LNCAP (cell line): ENCODE measurements around the gene IL1B.

ENCODE experiments used
- CTCF ChIP-seq: fragments of 450-650 bp; IDR thresholded peaks from 2 replicates; pipeline ENCODE4 v1.5.1; 2017; ENCODE audit warnings: mild to moderate bottlenecking

Gene IL1B

DNA sequence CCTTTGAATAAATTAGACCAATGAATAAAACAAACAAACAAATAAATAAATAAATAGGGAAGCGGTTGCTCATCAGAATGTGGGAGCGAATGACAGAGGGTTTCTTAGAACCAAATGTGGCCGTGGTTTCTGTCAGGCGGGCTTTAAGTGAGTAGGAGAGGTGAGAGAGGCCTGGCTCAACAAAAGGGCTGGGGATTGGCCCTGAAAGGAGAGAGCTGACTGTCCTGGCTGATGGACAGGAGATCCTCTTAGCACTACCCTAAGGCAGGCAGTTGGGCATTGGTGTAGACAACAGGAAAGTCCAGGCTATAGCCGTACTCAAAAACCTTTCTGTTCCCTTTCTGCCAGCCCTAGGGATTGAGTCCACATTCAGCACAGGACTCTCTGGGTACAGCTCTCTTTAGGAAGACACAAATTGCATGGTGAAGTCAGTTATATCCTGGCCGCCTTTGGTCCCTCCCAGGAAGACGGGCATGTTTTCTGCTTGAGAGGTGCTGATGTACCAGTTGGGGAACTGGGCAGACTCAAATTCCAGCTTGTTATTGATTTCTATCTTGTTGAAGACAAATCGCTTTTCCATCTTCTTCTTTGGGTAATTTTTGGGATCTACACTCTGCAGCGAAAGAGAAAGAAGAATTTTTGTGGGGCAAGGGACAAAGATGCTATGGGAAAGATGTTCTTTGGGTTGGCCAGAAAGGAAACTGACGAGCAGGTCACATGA lies 6.5 kb downstream of the IL1B start:
- TF ChIP-seq CTCF = no peak

DNA sequence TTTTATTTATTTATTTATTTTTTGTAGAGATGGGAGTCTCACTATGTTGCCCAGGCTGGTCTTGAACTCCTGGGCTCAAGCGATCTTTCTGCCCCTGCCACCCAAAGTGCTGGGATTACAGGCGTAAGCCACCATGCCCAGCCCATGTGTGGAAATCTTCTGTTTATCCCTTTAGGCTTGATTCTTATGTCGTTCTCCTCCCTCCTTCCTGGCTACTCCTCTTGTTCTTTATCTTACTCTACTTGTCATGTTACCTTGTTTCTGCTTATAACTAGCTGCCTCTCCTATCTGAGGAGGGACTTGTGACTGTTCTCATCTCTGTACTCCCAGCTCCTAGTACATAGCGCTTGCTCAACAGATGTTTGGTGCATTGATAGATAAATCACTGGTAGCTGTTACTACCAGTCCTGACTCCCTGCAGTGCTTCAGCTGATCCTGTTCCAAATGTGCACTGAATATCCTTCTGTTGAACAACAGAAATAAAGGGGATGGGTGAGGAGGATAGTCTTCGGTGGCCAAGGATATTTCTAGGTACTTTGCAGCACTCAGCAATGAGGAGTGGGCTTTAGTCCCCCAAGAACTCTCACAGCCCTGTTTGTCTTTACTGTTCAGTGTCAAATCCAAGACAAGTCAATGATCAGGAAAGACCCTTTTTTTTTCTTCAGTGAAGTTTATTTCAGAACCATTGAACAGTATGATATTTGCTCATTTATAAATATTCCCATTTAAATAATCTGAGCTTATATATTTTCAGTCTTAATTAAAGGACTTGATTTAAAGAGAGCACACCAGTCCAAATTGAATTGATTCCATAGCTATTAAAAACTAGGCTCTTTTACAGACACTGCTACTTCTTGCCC lies 7.2 kb downstream of the IL1B start:
- no peak for TF ChIP-seq CTCF

- TF ChIP-seq CTCF = no peak
Measured at GRCh38 chr2:112828251-112828691, 8.3 kb downstream of the IL1B start.

- no peak for TF ChIP-seq CTCF
Measured at GRCh38 chr2:112827604-112828185, 8.9 kb downstream of the IL1B start.

GRCh38 chr2:112827009-112827408 lies 9.6 kb downstream of the IL1B start:
- TF ChIP-seq CTCF = no peak

- TF ChIP-seq CTCF = no peak
Measured at GRCh38 chr2:112825706-112826105, 10.9 kb downstream of the IL1B start.

DNA sequence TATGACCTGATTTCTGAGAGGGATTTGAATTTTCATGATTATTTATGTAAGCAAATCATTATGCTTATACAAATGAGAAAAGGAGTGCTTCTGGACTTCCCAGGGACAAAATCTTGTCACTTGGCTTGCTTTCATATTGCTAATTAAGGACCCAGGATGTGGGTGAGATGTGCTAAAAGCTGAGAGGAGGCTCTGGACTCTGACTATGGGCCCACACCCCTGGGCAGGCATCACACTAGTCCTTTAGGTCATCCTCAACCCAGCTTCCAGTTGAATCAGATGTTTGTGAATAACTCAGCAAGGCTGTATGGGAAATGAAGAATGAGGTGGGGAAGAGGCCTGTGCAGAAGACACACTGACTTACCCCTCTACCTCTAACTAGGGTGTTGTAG lies 11.9 kb downstream of the IL1B start:
- TF ChIP-seq CTCF = no peak
